ENCODE measurements around the gene PRR36.

DNA sequence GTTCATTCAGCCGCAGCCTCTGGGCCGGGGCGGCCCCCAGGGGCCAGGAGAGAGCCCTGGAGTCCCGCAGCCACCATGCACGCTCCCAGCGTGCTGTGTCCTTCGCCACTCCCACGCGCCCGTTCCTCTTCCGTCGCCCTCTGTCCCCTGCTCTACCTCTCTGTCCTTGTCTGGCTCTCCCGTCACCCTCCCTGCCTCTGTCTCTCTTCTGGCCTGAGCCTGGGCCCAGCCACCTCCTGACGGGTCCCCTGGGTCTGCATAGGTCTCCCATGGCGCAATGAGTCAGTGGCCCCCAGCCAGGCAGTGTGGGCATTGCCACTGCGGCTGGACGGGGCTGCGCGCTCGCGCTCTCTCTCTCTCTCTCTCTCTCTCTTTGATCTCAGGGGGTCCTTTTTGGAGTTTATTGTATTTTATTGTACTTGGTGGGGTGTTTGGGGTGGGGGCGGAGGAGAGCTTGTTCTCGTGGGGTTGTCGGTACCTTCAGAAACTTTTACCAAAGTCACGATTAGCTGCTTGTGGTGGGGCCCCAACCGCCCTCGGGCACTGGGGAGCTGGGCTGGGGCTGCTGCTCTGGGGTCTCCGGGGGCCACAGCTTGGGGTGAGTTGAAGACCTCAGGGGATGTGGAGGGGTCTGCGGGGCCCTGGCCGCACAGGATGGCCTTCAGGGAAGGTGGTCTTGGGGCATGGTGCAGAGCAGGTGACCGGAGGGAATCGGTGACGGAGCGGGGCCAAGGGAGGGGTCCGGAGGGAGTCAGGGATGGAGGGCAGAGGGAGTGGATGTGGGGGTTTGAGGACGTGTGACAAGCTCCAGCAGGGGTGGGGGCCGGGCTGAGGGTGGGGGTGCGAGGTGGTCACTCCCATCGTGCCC lies 38.7 kb upstream of the PRR36 start:
- TF ChIP-seq, protein P1, sequence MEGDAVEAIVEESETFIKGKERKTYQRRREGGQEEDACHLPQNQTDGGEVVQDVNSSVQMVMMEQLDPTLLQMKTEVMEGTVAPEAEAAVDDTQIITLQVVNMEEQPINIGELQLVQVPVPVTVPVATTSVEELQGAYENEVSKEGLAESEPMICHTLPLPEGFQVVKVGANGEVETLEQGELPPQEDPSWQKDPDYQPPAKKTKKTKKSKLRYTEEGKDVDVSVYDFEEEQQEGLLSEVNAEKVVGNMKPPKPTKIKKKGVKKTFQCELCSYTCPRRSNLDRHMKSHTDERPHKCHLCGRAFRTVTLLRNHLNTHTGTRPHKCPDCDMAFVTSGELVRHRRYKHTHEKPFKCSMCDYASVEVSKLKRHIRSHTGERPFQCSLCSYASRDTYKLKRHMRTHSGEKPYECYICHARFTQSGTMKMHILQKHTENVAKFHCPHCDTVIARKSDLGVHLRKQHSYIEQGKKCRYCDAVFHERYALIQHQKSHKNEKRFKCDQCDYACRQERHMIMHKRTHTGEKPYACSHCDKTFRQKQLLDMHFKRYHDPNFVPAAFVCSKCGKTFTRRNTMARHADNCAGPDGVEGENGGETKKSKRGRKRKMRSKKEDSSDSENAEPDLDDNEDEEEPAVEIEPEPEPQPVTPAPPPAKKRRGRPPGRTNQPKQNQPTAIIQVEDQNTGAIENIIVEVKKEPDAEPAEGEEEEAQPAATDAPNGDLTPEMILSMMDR (IDR thresholded peaks at IDR 0.05), result no peak
- no peak for TF ChIP-seq POLR2A (IDR thresholded peaks at IDR 0.05)

Data from Peyer's patch (tissue), 4 donors.